CD14-positive monocyte (primary cell): ENCODE measurements around the gene CORO2A. TPM values are rescaled to one million over a fixed set of nuclear protein-coding genes. Genes with fewer than 3 reads are reported as not detected.

ENCODE experiments used
- DNase-seq, 3 donors: peaks; one replicate each; pipeline ENCODE4 v3.0.0-alpha.2; 2011 to 2022
- H2AFZ ChIP-seq: 2 replicates; pipeline ENCODE4 v1.6.0; 2012; ENCODE audit warnings: mild to moderate bottlenecking, low read depth, low read length, inconsistent platforms; ENCODE audit not compliant: insufficient read depth, poor library complexity, severe bottlenecking
- H3K27ac ChIP-seq, 2 donors: 1 replicate in 1 of 2; 2 replicates in 1 of 2; pipeline ENCODE4 v1.5.1; 2012 to 2013; ENCODE audit warnings: low read length in 2 of 2, control low read depth in 1 of 2, inconsistent platforms in 1 of 2, low read depth in 1 of 2, mild to moderate bottlenecking in 1 of 2
- H3K27me3 ChIP-seq, 2 donors: one replicate each; pipeline versions ENCODE4 v1.6.0 to v1.6.1; 2011 to 2013; ENCODE audit warnings: low read length in 2 of 2; ENCODE audit not compliant: control insufficient read depth in 2 of 2, insufficient read depth in 2 of 2
- H3K36me3 ChIP-seq, 2 donors: replicated peaks in 1 of 2; 1 replicate in 1 of 2; 2 replicates in 1 of 2; pipeline versions ENCODE4 v1.5.1 to v1.6.1; 2012 to 2013; ENCODE audit warnings: low read length in 2 of 2, control low read depth in 1 of 2, inconsistent platforms in 1 of 2, mild to moderate bottlenecking in 1 of 2; ENCODE audit not compliant: insufficient read depth in 2 of 2, control insufficient read depth in 1 of 2
- H3K4me1 ChIP-seq, 2 donors: 1 replicate in 1 of 2; 2 replicates in 1 of 2; pipeline versions ENCODE4 v1.5.1 to v1.6.1; 2012 to 2013; ENCODE audit warnings: low read length in 2 of 2, control low read depth in 1 of 2, inconsistent platforms in 1 of 2, mild to moderate bottlenecking in 1 of 2, moderate library complexity in 1 of 2; ENCODE audit not compliant: insufficient read depth in 2 of 2, control insufficient read depth in 1 of 2
- H3K4me2 ChIP-seq: replicated peaks from 2 replicates; pipeline ENCODE3; 2012; ENCODE audit warnings: low read length, moderate library complexity, mild to moderate bottlenecking; ENCODE audit not compliant: poor library complexity, severe bottlenecking; ENCODE audit errors: extremely low read depth
- H3K4me3 ChIP-seq, 3 experiments: fragments of 200-600 bp in 1 of 3; sonication (generic) in 1 of 3; replicated peaks in 1 of 3; 1 replicate in 2 of 3; 2 replicates in 1 of 3; pipeline ENCODE4 v1.5.1; 2011 to 2013; ENCODE audit warnings: low read length in 3 of 3, mild to moderate bottlenecking in 3 of 3, control low read depth in 2 of 3, low read depth in 2 of 3, inconsistent platforms in 1 of 3, moderate library complexity in 1 of 3
- H3K79me2 ChIP-seq: 2 replicates; pipeline ENCODE4 v1.6.0; 2012; ENCODE audit warnings: mild to moderate bottlenecking, control low read depth, inconsistent platforms, low read length, moderate library complexity; ENCODE audit not compliant: insufficient read depth
- H3K9ac ChIP-seq: 2 replicates; pipeline ENCODE4 v1.6.0; 2017; ENCODE audit warnings: low read length, mild to moderate bottlenecking; ENCODE audit not compliant: insufficient read depth, poor library complexity, severe bottlenecking
- H3K9me3 ChIP-seq, 2 donors: replicated peaks in 1 of 2; 1 replicate in 1 of 2; 2 replicates in 1 of 2; pipeline versions ENCODE4 v1.5.1 to v1.6.1; 2012 to 2013; ENCODE audit warnings: low read length in 2 of 2, control low read depth in 1 of 2; ENCODE audit not compliant: control insufficient read depth in 1 of 2, insufficient read depth in 1 of 2
- H4K20me1 ChIP-seq: 2 replicates; pipeline ENCODE4 v1.6.0; 2012; ENCODE audit warnings: mild to moderate bottlenecking, low read length, control low read depth, moderate library complexity; ENCODE audit not compliant: insufficient read depth
- H3K27ac Mint-ChIP-seq, 7 donors: one replicate each; pipeline ENCODE4 v1.8.0; 2020; ENCODE audit warnings: mild to moderate bottlenecking in 7 of 7, mixed read lengths in 7 of 7, moderate library complexity in 6 of 7, inconsistent platforms in 2 of 7
- H3K27me3 Mint-ChIP-seq, 3 donors: one replicate each; pipeline ENCODE4 v1.8.0; 2021 to 2022; ENCODE audit warnings: low read depth in 3 of 3, mild to moderate bottlenecking in 3 of 3, mixed read lengths in 3 of 3, moderate library complexity in 3 of 3, inconsistent platforms in 1 of 3
- H3K36me3 Mint-ChIP-seq, 2 donors: one replicate each; pipeline ENCODE4 v1.8.0; 2020; ENCODE audit warnings: mixed read lengths in 2 of 2, inconsistent platforms in 1 of 2, mild to moderate bottlenecking in 1 of 2
- H3K4me1 Mint-ChIP-seq: one replicate; pipeline ENCODE4 v1.8.0; 2020; ENCODE audit warnings: mild to moderate bottlenecking, mixed read lengths
- H3K4me3 Mint-ChIP-seq, 2 donors: one replicate each; pipeline ENCODE4 v1.8.0; 2020; ENCODE audit warnings: mild to moderate bottlenecking in 2 of 2, mixed read lengths in 2 of 2, moderate library complexity in 1 of 2
- H3K9me3 Mint-ChIP-seq, 7 donors: one replicate each; pipeline ENCODE4 v1.8.0; 2020 to 2022; ENCODE audit warnings: mixed read lengths in 7 of 7, mild to moderate bottlenecking in 6 of 7, moderate library complexity in 6 of 7, inconsistent platforms in 2 of 7
- CTCF ChIP-seq: fragments of 200-600 bp; IDR thresholded peaks from one replicate; pipeline ENCODE4 v1.8.0; 2022; ENCODE audit warnings: antibody characterized with exemption, mild to moderate bottlenecking
- WGBS: methylation state at CpG from one replicate; pipeline ENCODE4 v1.1.5; 2013; ENCODE audit warnings: missing lambda C conversion rate; ENCODE audit not compliant: insufficient coverage; 5-methylcytosine and 5-hydroxymethylcytosine counted together
- intact Hi-C, 2 donors: fragments of 100-400 bp; cut with micrococcal nuclease; formaldehyde crosslinking; loops; one replicate each; pipeline versions ENCODE4 v1.15.0 to v1.15.1; 2023
- polyA plus RNA-seq, 3 donors: library from polyadenylated mRNA; depleted of rRNA in 1 of 3; unstranded in 2 of 3; stranded (reverse) in 1 of 3; fragments of 300-500 nt in 2 of 3; fragments of >200 nt in 1 of 3; fragmentation: Illumina TruSeq in 2 of 3; gene quantifications; 1 replicate in 2 of 3; 2 replicates in 1 of 3; pipeline ENCODE4 v1.2.3, GENCODE V29; 2012 to 2021

CORO2A gene
- polyA plus RNA-seq, 3 donors = 1.2 to 3.5 (median 2.1) TPM

- Histone ChIP-seq H3K9ac (peak overlapping the region; percentile 53), H4K20me1 (no peaks in the 10 kb centered on the region), H2AFZ (peak overlapping the region; percentile 74), H3K36me3 (peaks cover 18 to 36% of the 10 kb centered on the region in 2 donors), H3K4me2 (peak overlapping the region; percentile 64), H3K9me3 (no peaks in the 10 kb centered on the region), H3K79me2 (peaks cover 83% of the 10 kb centered on the region), H3K27ac (peak overlapping the region; percentile 91 to 96), H3K4me1 (peaks cover 65 to 67% of the 10 kb centered on the region in 2 donors), H3K4me3 (peak overlapping the region in 1 of 3 experiments; percentile 52), H3K27me3 (no peaks in the 10 kb centered on the region)
- DNase-seq = no peak
- H3K27ac Mint-ChIP-seq = peak overlapping the region; percentile 94 to 99 (median 97)
- WGBS = no CpG with 5 or more reads among the region's 3 CpGs
- peaks cover 40 to 55% of the 10 kb centered on the region in 2 donors for H3K36me3 Mint-ChIP-seq
- no peaks in the 10 kb centered on the region for H3K9me3 Mint-ChIP-seq
- H3K27me3 Mint-ChIP-seq = peaks cover 0 to 1% (median 0%) of the 10 kb centered on the region in 3 donors
- peaks cover 79% of the 10 kb centered on the region for H3K4me1 Mint-ChIP-seq
- peak overlapping the region in 1 of 2 donors; percentile 74 for H3K4me3 Mint-ChIP-seq
- no peak for TF ChIP-seq CTCF
- intact Hi-C loops = no loop called here
These were observed 83.4 kb downstream of the CORO2A start for GRCh38 chr9:98109052-98109451.

- peak; percentile 68 to 79 (median 74) for DNase-seq
- peak overlapping the region; percentile 53 for H3K9ac ChIP-seq
- WGBS = 7% methylated on average over 3 of the region's 5 CpGs
- H3K27ac ChIP-seq = peak overlapping the region; percentile 91 to 96
- Mint-ChIP-seq H3K36me3 (peaks cover 40 to 55% of the 10 kb centered on the region in 2 donors), H3K4me1 (peaks cover 83% of the 10 kb centered on the region), H3K27ac (peak overlapping the region; percentile 94 to 99 (median 97)), H3K9me3 (no peaks in the 10 kb centered on the region), H3K4me3 (peak overlapping the region; percentile 74 to 87), H3K27me3 (peaks cover 0 to 1% (median 0%) of the 10 kb centered on the region in 3 donors)
- intact Hi-C loops = no loop called here
- no peaks in the 10 kb centered on the region for H3K27me3 ChIP-seq
- H3K36me3 ChIP-seq = peaks cover 18 to 36% of the 10 kb centered on the region in 2 donors
- H2AFZ ChIP-seq = peak overlapping the region; percentile 74
- no peaks in the 10 kb centered on the region for H4K20me1 ChIP-seq
- H3K4me1 ChIP-seq = peaks cover 69 to 72% of the 10 kb centered on the region in 2 donors
- TF ChIP-seq CTCF = no peak
- H3K4me2 ChIP-seq = peak overlapping the region; percentile 64
- peak overlapping the region in 2 of 3 experiments; percentile 5 to 52 for H3K4me3 ChIP-seq
- H3K79me2 ChIP-seq = peaks cover 83% of the 10 kb centered on the region
- no peaks in the 10 kb centered on the region for H3K9me3 ChIP-seq
These were observed 83.9 kb downstream of the CORO2A start for GRCh38 chr9:98108531-98109031.
